Measurements from ENCODE around the gene EFCAB11.

DNA sequence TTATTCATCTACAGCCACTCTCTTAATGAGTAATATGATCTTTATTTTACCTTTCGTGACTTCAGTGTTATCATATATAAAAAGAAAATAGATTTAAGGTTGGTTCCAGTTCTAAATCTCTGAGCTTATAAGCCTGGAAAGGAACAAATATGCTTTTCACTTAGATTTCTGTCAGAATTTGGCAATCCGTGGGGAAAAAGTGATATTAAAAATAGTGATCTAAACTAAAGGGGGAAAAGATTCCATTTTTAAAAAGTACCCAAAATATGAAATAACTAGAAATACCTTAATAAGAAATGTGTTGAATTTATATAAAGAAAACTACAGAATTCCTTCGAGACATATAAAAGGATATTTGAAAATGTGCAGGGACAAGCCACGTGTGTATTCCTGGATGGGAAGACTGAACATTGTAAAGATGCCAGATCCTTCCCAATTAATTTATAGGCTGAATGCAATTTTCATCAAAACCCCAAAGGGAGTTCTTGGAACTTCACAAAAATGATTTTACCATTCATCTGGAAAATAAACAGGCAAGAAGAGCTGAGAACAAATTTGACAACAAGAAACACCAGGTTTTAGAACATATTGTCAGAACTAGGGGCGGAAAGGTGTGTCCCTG is 142.5 kb downstream of the EFCAB11 start:
- TF ChIP-seq POLR2AphosphoS5 (IDR thresholded peaks at IDR 0.05): peak in 1 of 4 donors; percentile 35
- TF ChIP-seq, protein P1, sequence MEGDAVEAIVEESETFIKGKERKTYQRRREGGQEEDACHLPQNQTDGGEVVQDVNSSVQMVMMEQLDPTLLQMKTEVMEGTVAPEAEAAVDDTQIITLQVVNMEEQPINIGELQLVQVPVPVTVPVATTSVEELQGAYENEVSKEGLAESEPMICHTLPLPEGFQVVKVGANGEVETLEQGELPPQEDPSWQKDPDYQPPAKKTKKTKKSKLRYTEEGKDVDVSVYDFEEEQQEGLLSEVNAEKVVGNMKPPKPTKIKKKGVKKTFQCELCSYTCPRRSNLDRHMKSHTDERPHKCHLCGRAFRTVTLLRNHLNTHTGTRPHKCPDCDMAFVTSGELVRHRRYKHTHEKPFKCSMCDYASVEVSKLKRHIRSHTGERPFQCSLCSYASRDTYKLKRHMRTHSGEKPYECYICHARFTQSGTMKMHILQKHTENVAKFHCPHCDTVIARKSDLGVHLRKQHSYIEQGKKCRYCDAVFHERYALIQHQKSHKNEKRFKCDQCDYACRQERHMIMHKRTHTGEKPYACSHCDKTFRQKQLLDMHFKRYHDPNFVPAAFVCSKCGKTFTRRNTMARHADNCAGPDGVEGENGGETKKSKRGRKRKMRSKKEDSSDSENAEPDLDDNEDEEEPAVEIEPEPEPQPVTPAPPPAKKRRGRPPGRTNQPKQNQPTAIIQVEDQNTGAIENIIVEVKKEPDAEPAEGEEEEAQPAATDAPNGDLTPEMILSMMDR (IDR thresholded peaks at IDR 0.05): no peak
